ENCODE results near the gene TSPAN9. TPM values are rescaled to one million over a fixed set of nuclear protein-coding genes. Genes with fewer than 3 reads are reported as not detected.

The TSPAN9 gene
- total RNA-seq, 3 donors from 2014 or later = 16.8 to 44.9 (median 36.9) TPM

DNA sequence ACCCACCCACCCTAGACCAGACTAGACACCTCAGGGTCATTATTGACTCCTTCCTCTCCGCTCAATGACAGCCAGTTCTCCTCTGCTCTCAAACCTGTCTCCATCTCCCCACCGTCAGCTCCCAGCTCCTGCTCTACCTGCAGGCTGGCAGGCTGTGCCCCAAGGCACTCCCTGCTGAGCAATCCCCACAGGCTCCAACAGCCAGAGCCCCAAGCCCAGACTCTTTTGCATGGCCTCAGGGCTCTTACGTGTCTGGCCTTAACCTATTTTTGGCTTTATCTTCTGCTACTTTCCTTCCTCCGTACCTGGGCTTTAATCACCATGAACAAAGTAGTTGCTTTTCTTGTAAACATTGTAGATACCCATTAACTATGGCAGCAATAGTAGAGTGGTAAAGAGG, 250.9 kb downstream of the TSPAN9 start:
- intact Hi-C loops (cut with DNase I; ENCODE audit: low total_unique reads) = no loop called here
- H3K4me1 ChIP-seq = no peaks in the 10 kb centered on the region
- H3K4me3 ChIP-seq = no peak overlapping the region
- DNase-seq (ENCODE audit: low spot score in 2 of 2) = no peak
- no peaks in the 10 kb centered on the region for H3K9me3 ChIP-seq
- no peaks in the 10 kb centered on the region for H3K27me3 ChIP-seq
- TF ChIP-seq CTCF (IDR thresholded peaks at IDR 0.05) (no peak), POLR2AphosphoS5 (IDR thresholded peaks at IDR 0.05) (no peak)
- no peaks in the 10 kb centered on the region for H3K36me3 ChIP-seq
- H3K27ac ChIP-seq = no peak overlapping the region

DNA sequence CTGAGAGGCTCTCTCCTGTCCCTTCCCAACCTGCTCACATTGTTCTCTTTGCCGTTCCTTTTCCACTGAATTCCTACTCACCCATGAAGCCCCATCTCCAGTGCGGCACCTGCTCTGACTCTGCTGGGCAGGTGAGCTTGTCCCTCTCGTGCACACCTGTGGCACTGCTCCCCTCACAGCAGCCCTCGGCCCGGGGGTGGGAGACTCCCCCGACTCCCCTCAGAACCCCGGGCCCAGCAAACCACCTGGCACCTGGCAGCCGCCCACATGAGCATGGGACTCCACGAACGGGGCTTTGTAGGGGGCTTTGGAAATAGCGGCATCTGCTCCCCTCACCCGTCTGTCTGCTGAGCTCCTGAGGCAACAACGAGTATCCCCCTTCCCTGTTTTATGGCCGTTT, 251.4 kb downstream of the TSPAN9 start:
- Histone ChIP-seq H3K27me3 (no peaks in the 10 kb centered on the region), H3K4me1 (no peaks in the 10 kb centered on the region), H3K4me3 (no peak overlapping the region), H3K9me3 (no peaks in the 10 kb centered on the region), H3K27ac (no peak overlapping the region), H3K36me3 (no peaks in the 10 kb centered on the region)
- DNase-seq (ENCODE audit: low spot score in 2 of 2) = no peak
- no peak for TF ChIP-seq POLR2AphosphoS5 (IDR thresholded peaks at IDR 0.05)
- no peak for TF ChIP-seq POLR2A (IDR thresholded peaks at IDR 0.05)
- TF ChIP-seq CTCF (IDR thresholded peaks at IDR 0.05) = no peak
- intact Hi-C loops (cut with DNase I; ENCODE audit: low total_unique reads) = no loop called here

DNA sequence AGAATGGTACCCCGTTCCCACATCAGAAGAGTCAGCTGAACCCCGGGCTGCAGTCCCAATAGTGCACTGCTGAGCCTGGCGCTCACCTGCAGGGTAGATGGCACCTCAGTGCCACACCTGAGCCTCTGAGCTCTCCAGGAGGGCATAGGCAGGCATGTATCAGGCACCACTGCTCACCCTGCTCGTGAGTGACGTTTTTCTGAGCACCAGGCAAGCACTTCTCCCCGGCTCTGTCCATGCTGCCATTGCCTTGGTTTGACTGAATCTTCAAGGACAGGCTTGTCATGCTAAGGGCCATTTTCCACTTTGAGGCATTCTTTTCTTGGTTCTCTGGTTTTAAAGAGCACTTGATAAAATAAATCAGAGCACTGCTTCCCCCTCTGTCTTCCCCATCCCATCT, 252.2 kb downstream of the TSPAN9 start:
- DNase-seq (ENCODE audit: low spot score in 2 of 2) = no peak

GRCh38 chr12:3330976-3331510, 253.9 kb downstream of the TSPAN9 start:
- H3K9me3 ChIP-seq = no peaks in the 10 kb centered on the region
- intact Hi-C loops (cut with DNase I; ENCODE audit: low total_unique reads) = no loop called here
- no peak for TF ChIP-seq POLR2A (IDR thresholded peaks at IDR 0.05)
- no peak for TF ChIP-seq POLR2AphosphoS5 (IDR thresholded peaks at IDR 0.05)
- TF ChIP-seq CTCF (IDR thresholded peaks at IDR 0.05) = no peak

More for the DNA sequence above, 252.2 kb downstream of the TSPAN9 start:
- Histone ChIP-seq H3K4me1 (no peaks in the 10 kb centered on the region), H3K27me3 (no peaks in the 10 kb centered on the region), H3K9me3 (no peaks in the 10 kb centered on the region), H3K27ac (no peak overlapping the region), H3K36me3 (no peaks in the 10 kb centered on the region), H3K4me3 (no peak overlapping the region)
- intact Hi-C loops (cut with DNase I; ENCODE audit: low total_unique reads) = no loop called here
- no peak for TF ChIP-seq POLR2AphosphoS5 (IDR thresholded peaks at IDR 0.05)

DNA sequence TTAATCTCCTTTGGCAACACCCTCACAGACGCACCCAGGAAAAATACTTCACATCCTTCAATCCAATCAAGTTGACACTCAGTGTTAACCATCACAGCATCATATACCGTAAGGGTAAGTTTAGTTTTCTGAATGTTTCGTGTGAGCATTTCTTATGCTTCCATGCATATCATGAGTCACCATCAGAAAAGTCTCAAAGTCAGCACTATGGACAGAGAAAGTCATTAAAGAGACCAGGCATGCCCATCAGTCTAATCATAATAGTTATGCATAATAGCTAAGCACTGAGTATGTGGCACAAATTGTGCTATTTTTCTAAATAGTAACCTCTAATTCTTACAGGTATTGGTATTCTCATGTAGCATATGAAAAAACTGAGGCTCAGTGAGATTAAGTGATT, 255.0 kb downstream of the TSPAN9 start:
- H3K36me3 ChIP-seq = no peaks in the 10 kb centered on the region
- H3K27me3 ChIP-seq = no peaks in the 10 kb centered on the region
- TF ChIP-seq POLR2AphosphoS5 (IDR thresholded peaks at IDR 0.05) (no peak), CTCF (IDR thresholded peaks at IDR 0.05) (no peak), POLR2A (IDR thresholded peaks at IDR 0.05) (no peak)
- H3K27ac ChIP-seq = no peak overlapping the region
- intact Hi-C loops (cut with DNase I; ENCODE audit: low total_unique reads) = no loop called here
- H3K4me1 ChIP-seq = no peaks in the 10 kb centered on the region
- no peaks in the 10 kb centered on the region for H3K9me3 ChIP-seq
- DNase-seq (ENCODE audit: low spot score in 2 of 2) = no peak
- H3K4me3 ChIP-seq = no peak overlapping the region

More at GRCh38 chr12:3330976-3331510, 253.9 kb downstream of the TSPAN9 start:
- H3K27me3 ChIP-seq = no peaks in the 10 kb centered on the region
- no peak overlapping the region for H3K4me3 ChIP-seq
- H3K27ac ChIP-seq = no peak overlapping the region
- no peak for DNase-seq (ENCODE audit: low spot score in 2 of 2)
- no peaks in the 10 kb centered on the region for H3K36me3 ChIP-seq
- no peaks in the 10 kb centered on the region for H3K4me1 ChIP-seq

DNA sequence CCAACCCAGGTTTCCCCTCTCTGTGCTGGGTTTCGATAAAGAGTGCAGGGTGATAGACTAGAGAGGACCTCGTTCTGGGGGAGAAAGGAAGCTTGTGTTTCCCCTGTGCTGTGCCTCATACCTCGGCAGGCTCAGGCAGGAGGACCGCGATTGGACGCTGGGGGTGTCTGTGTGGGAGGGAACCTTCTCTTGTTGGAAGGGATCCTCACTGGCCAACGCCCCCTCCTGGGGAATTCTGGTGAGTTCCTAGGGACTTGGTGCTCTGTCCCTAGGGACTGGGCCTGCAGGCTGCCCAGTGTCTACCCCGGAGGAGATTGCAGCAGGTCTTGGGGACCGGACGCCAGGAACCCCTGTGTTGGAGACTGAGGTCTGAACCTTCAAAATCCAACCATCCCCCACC, 256.4 kb downstream of the TSPAN9 start:
- no peak overlapping the region for H3K27ac ChIP-seq
- H3K4me1 ChIP-seq = no peaks in the 10 kb centered on the region
- H3K27me3 ChIP-seq = no peaks in the 10 kb centered on the region
- intact Hi-C loops (cut with DNase I; ENCODE audit: low total_unique reads) = no loop called here
- H3K4me3 ChIP-seq = no peak overlapping the region
- H3K9me3 ChIP-seq = no peaks in the 10 kb centered on the region
- no peaks in the 10 kb centered on the region for H3K36me3 ChIP-seq
- no peak for TF ChIP-seq POLR2A (IDR thresholded peaks at IDR 0.05)
- TF ChIP-seq CTCF (IDR thresholded peaks at IDR 0.05) = no peak
- TF ChIP-seq POLR2AphosphoS5 (IDR thresholded peaks at IDR 0.05) = no peak
- DNase-seq (ENCODE audit: low spot score in 2 of 2) = no peak
